OCI-LY1 (cell line): ENCODE results near the gene NPHP3.

ENCODE experiments used
- EZH2 ChIP-seq: fragments of 200-600 bp; sonication (generic), shearing (Covaris generic); IDR thresholded peaks from 2 replicates; pipeline ENCODE4 v1.8.0; 2017; ENCODE audit warnings: borderline replicate concordance, mixed run types, mild to moderate bottlenecking, antibody characterized with exemption, low read length, moderate library complexity, mixed read lengths
- TF ChIP-seq, protein P1 (sequence below): fragments of 200-600 bp; sonication (generic), shearing (Covaris generic); IDR thresholded peaks from 2 replicates; pipeline ENCODE4 v1.5.1; 2017; ENCODE audit warnings: mild to moderate bottlenecking, antibody characterized with exemption, low read length, moderate library complexity, mixed read lengths

DNA sequence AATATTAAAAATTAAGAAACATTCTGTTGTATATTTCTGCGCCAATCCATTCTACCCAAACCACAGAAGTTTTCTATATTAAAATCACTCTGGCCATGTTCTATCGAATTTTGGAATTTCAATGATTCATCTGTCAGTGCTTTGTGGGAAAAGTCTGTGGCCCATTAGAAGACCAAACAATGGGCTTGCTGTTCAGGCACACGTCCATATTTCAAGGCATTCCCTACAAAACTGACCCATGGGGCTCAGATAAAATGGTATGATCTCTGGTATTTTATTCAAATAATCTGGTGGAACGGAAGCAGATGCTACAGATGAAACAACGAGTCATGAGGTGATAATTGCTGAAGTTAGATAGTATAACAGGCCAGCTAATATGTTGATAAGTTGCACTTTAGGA, 12.4 kb downstream of the NPHP3 start:
- TF ChIP-seq EZH2: no peak
- TF ChIP-seq, protein P1, sequence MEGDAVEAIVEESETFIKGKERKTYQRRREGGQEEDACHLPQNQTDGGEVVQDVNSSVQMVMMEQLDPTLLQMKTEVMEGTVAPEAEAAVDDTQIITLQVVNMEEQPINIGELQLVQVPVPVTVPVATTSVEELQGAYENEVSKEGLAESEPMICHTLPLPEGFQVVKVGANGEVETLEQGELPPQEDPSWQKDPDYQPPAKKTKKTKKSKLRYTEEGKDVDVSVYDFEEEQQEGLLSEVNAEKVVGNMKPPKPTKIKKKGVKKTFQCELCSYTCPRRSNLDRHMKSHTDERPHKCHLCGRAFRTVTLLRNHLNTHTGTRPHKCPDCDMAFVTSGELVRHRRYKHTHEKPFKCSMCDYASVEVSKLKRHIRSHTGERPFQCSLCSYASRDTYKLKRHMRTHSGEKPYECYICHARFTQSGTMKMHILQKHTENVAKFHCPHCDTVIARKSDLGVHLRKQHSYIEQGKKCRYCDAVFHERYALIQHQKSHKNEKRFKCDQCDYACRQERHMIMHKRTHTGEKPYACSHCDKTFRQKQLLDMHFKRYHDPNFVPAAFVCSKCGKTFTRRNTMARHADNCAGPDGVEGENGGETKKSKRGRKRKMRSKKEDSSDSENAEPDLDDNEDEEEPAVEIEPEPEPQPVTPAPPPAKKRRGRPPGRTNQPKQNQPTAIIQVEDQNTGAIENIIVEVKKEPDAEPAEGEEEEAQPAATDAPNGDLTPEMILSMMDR: no peak
